OCI-LY3 (cell line): ENCODE measurements around the gene ARL5B.

Experiments
- EZH2phosphoT487 ChIP-seq: fragments of 200-600 bp; shearing (Covaris generic); IDR thresholded peaks from 2 replicates; pipeline ENCODE4 v1.6.1; 2018; ENCODE audit warnings: antibody characterized with exemption, mixed run types, low read depth
- TF ChIP-seq, protein P1 (sequence below): fragments of 200-600, 300-600 bp; sonication (generic); IDR thresholded peaks from 2 replicates; pipeline ENCODE4 v1.5.1; 2014; ENCODE audit warnings: antibody characterized with exemption, low read length, low read depth

DNA sequence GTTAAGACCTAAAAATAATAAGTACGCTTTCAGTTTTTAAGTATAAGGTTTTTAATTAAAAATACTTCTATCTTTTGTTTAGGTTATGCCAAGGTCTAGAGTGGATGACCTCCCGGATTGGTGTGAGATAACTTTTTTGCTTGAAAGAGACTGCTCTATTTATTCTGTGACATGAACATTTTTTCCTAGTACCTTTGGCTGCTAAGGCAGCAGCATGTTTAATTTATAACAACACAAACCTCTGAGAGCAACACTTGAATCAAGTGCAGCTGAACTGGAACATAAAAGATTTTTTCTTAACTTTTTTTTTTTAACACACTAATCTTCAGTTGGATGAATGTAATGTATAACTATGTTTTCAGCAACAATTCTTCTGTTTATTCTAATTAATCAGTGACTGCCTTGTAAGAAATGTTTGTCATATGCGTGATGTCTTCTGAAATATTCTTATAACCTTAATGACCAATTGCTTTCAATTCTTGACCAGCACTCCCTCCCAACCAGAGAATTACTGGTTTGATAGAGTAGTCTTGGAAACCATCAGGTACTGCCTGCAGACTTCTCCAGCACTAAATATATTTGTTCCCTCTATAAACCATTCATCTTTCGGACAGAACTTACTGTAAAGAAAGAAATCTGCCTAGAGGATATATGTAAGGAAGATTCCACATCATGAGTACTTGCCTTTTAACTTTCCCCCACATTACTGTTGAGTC lies 16.0 kb downstream of the ARL5B start:
- no peak for TF ChIP-seq EZH2phosphoT487
- TF ChIP-seq, protein P1, sequence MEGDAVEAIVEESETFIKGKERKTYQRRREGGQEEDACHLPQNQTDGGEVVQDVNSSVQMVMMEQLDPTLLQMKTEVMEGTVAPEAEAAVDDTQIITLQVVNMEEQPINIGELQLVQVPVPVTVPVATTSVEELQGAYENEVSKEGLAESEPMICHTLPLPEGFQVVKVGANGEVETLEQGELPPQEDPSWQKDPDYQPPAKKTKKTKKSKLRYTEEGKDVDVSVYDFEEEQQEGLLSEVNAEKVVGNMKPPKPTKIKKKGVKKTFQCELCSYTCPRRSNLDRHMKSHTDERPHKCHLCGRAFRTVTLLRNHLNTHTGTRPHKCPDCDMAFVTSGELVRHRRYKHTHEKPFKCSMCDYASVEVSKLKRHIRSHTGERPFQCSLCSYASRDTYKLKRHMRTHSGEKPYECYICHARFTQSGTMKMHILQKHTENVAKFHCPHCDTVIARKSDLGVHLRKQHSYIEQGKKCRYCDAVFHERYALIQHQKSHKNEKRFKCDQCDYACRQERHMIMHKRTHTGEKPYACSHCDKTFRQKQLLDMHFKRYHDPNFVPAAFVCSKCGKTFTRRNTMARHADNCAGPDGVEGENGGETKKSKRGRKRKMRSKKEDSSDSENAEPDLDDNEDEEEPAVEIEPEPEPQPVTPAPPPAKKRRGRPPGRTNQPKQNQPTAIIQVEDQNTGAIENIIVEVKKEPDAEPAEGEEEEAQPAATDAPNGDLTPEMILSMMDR, result no peak
